K562 (cell line): ENCODE data around the gene PFDN2. TPM values are rescaled to one million over a fixed set of nuclear protein-coding genes. Genes with fewer than 3 reads are reported as not detected.

Experiments
- BRCA1 ChIP-seq, 2 experiments: fragments of 450-650 bp in 1 of 2; sonication (generic) in 1 of 2; formaldehyde crosslinking in 1 of 2; IDR thresholded peaks; 2 replicates each; pipeline versions ENCODE4 v1.5.0 to v1.6.1; 2017 to 2020; ENCODE audit warnings: mild to moderate bottlenecking in 1 of 2, missing genetic modification reagents in 1 of 2
- CSDE1 ChIP-seq, 2 experiments: fragments of 450-650 bp; IDR thresholded peaks; 2 replicates each; pipeline ENCODE4 v1.6.1; 2016; ENCODE audit warnings: mild to moderate bottlenecking in 1 of 2
- EP400 ChIP-seq: fragments of 450-650 bp; IDR thresholded peaks from 2 replicates; pipeline ENCODE4 v1.6.1; 2017; ENCODE audit warnings: antibody characterized with exemption, mild to moderate bottlenecking, moderate library complexity
- ETV1 ChIP-seq: fragments of 450-650 bp; conservative IDR thresholded peaks from 2 replicates; pipeline ENCODE4 v1.6.1; 2016; ENCODE audit warnings: missing genetic modification characterization, control low read depth, low read depth, missing compliant biosample characterization
- GATAD2B ChIP-seq: fragments of 450-650 bp; IDR thresholded peaks from 2 replicates; pipeline ENCODE4 v1.6.1; 2017; ENCODE audit warnings: mild to moderate bottlenecking, borderline replicate concordance
- GTF2E2 ChIP-seq: fragments of 200-800 bp; sonication (Bioruptor generic); IDR thresholded peaks from 2 replicates; pipeline ENCODE4 v1.6.1; 2016; ENCODE audit warnings: missing genetic modification characterization, missing compliant biosample characterization
- IFI16 ChIP-seq: fragments of 250-450 bp; sonication (Bioruptor Pico); IDR thresholded peaks from 2 replicates; pipeline ENCODE4 v2.1.2; 2022; ENCODE audit warnings: mild to moderate bottlenecking, inconsistent platforms
- MEF2D ChIP-seq: conservative IDR thresholded peaks from 2 replicates; pipeline ENCODE4 v1.6.1; 2016; ENCODE audit warnings: low read depth, missing genetic modification characterization, missing compliant biosample characterization
- MTA1 ChIP-seq: fragments of 450-650 bp; IDR thresholded peaks from 2 replicates; pipeline ENCODE4 v1.6.1; 2017; ENCODE audit warnings: borderline replicate concordance
- SAFB2 ChIP-seq: fragments of 200-400 bp; formaldehyde crosslinking; IDR thresholded peaks from 2 replicates; pipeline ENCODE4 v1.6.1; 2018; ENCODE audit warnings: borderline replicate concordance, low read length, low read depth, moderate library complexity; ENCODE audit not compliant: severe bottlenecking
- SMAD1 ChIP-seq: fragments of 150-350 bp; IDR thresholded peaks from 2 replicates; pipeline ENCODE4 v1.6.1; 2014; ENCODE audit warnings: low read length, low read depth; ENCODE audit not compliant: partially characterized antibody
- TAF7 ChIP-seq: fragments of 450-650 bp; IDR thresholded peaks from 2 replicates; pipeline ENCODE4 v1.6.1; 2016; ENCODE audit warnings: missing genetic modification characterization, missing compliant biosample characterization
- TBL1XR1 ChIP-seq, 2 experiments: IDR thresholded peaks; 2 replicates each; pipeline ENCODE4 v1.6.1; 2012; ENCODE audit warnings: improper control_type of control experiment in 2 of 2, low read length in 2 of 2, mild to moderate bottlenecking in 1 of 2
- TEAD2 ChIP-seq: fragments of 450-650 bp; IDR thresholded peaks from 2 replicates; pipeline ENCODE4 v1.6.1; 2016; ENCODE audit warnings: missing genetic modification characterization, control low read depth, missing compliant biosample characterization
- TRIM28 ChIP-seq: fragments of 450-650 bp; IDR thresholded peaks from 2 replicates; pipeline ENCODE4 v1.6.1; 2017
- ZFP30 ChIP-seq: fragments of 250-450 bp; sonication (Bioruptor Pico); IDR thresholded peaks from 2 replicates; pipeline ENCODE4 v1.8.0; 2022; ENCODE audit warnings: moderate library complexity, mild to moderate bottlenecking, inconsistent platforms, borderline replicate concordance
- ZKSCAN8 ChIP-seq: fragments of 200-800 bp; sonication (Bioruptor generic); IDR thresholded peaks from 2 replicates; pipeline ENCODE4 v1.6.1; 2016; ENCODE audit warnings: missing genetic modification characterization, missing compliant biosample characterization
- ZNF217 ChIP-seq: sonication (generic); formaldehyde crosslinking; IDR thresholded peaks from 2 replicates; pipeline ENCODE4 v1.8.0; 2022; ENCODE audit warnings: mild to moderate bottlenecking, missing genetic modification reagents
- ZNF232 ChIP-seq: sonication (generic); formaldehyde crosslinking; IDR thresholded peaks from 2 replicates; pipeline ENCODE4 v1.8.0; 2022; ENCODE audit warnings: mild to moderate bottlenecking, missing genetic modification reagents
- ZNF57 ChIP-seq: fragments of 450-650 bp; formaldehyde crosslinking; IDR thresholded peaks from 2 replicates; pipeline ENCODE4 v1.4.0; 2020; ENCODE audit warnings: mild to moderate bottlenecking, moderate library complexity
- ZSCAN29 ChIP-seq: fragments of 450-650 bp; IDR thresholded peaks from 2 replicates; pipeline ENCODE4 v1.6.1; 2017
- polyA plus RNA-seq, 8 experiments: library from polyadenylated mRNA; depleted of rRNA in 4 of 8; stranded (reverse) in 5 of 8; unstranded in 3 of 8; fragments of >200 nt; fragmentation: Nextera tagmentation in 2 of 8; fragmentation: Illumina TruSeq in 1 of 8; extraction: Ambion mirVana in 2 of 8; extraction: Trizol in 1 of 8; gene quantifications; 2 replicates each; pipeline versions ENCODE4 v1.2.1 to v1.2.3, GENCODE V29; 2011 to 2014; ENCODE audit warnings: inconsistent platforms in 1 of 8, missing spikeins in 1 of 8
- total RNA-seq, 7 experiments: library from RNA; depleted of rRNA in 6 of 7; stranded (reverse); fragments of >200 nt in 6 of 7; fragmentation: Illumina TruSeq in 2 of 7; extraction: Trizol in 2 of 7; gene quantifications; 2 replicates each; pipeline versions ENCODE4 v1.2.1 to v1.2.3, GENCODE V29; 2011 to 2021; ENCODE audit warnings: low replicate concordance in 1 of 7
- TF ChIP-seq, protein P1 (sequence below): sonication (generic); formaldehyde crosslinking; IDR thresholded peaks from 2 replicates; pipeline ENCODE4 v1.8.0; 2022; ENCODE audit warnings: missing genetic modification reagents, mild to moderate bottlenecking, borderline replicate concordance
- TF ChIP-seq, protein P2 (sequence below): sonication (generic); formaldehyde crosslinking; IDR thresholded peaks from 2 replicates; pipeline ENCODE4 v1.8.1; 2022; ENCODE audit warnings: missing genetic modification reagents
- TF ChIP-seq, protein P3 (sequence below): IDR thresholded peaks from 2 replicates; pipeline ENCODE4 v1.6.1; 2012; ENCODE audit warnings: low read depth, low read length, improper control_type of control experiment, borderline replicate concordance
- TF ChIP-seq, protein P4 (sequence below), 2 experiments: fragments of 250-450 bp in 1 of 2; fragments of 450-650 bp in 1 of 2; sonication (Bioruptor Pico) in 1 of 2; IDR thresholded peaks; 2 replicates each; pipeline versions ENCODE4 v1.6.1 to v1.8.0; 2016 to 2021; ENCODE audit warnings: mild to moderate bottlenecking in 2 of 2, moderate library complexity in 2 of 2, missing compliant biosample characterization in 1 of 2, missing genetic modification characterization in 1 of 2

Gene PFDN2
- total and polyA plus RNA-seq, 9 of the 15 experiments (the other 6 are each of a cell fraction or from before 2014, with no cell fraction given): 50.2 to 361 (median 144) TPM

DNA sequence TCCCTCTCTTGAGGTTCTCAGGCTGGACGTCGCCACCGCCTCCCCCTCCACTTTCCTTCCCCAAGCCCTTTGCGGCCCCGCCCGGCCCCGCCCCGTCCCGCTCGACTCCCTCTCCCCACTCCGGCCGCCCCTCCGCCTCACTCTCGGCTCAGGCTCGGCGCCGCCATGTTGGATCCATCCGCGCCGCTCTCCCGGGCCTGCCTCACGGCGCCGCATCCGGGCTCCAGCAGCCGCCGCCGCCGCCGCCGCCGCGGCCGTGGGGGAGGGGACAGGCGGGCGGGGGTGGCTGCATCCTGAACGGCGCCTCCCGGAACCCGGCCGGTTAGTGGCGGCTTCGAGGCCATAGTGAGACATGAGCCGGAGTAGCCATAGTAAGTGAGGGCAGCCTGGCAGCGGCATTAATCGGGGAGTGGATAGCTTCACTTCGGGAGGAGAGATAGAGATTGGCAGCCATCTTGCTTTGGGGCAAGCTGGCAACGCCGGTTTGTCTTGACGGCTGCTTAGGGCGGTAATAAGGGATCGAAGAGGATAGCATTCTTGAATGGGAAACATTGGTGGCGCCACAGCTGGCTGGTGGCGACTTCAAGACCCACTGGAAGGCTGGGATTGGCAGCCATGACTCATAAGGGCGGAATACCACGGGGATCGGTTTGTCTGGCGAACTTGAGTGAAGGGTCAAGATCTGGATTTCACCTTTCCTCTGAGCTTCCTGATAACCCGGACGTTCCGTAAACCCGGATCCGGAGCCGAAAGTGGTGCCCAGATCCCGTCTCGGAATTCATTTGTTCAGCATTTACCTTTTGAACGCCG lies 14.8 kb upstream of the PFDN2 start, which contains the start of gene DEDD (continued):
- TF ChIP-seq SMAD1 (no peak), ETV1 (tag) (peak; percentile 60), CSDE1 (IDR thresholded peaks at IDR 0.05) (peak in 1 of 2 experiments; percentile 94; a peak in 2 of 4 replicates), ZNF57 (CRISPR knock-in tag) (no peak), BRCA1 (IDR thresholded peaks at IDR 0.05) (no peak), BRCA1 (CRISPR knock-in tag; IDR thresholded peaks at IDR 0.05) (no peak), TBL1XR1 (IDR thresholded peaks at IDR 0.05; ENCODE audit: low read length in 2 of 2) (no peak), ZNF232 (CRISPR knock-in tag) (no peak), TEAD2 (tag) (no peak), GTF2E2 (tag) (peak; percentile 63; the same call in 1 of the 2 replicates), MEF2D (tag) (no peak), GATAD2B (peak; percentile 94), ZFP30 (no peak), MTA1 (no peak), ZKSCAN8 (CRISPR knock-in tag) (no peak), ZSCAN29 (peak; percentile 72; the same call in 1 of the 2 replicates), EP400 (peak; percentile 59), TRIM28 (no peak; the same call in 1 of the 2 replicates), SAFB2 (no peak), ZNF217 (CRISPR knock-in tag) (no peak), TAF7 (tag) (no peak), IFI16 (CRISPR knock-in tag) (no peak)
- TF ChIP-seq, protein P1, sequence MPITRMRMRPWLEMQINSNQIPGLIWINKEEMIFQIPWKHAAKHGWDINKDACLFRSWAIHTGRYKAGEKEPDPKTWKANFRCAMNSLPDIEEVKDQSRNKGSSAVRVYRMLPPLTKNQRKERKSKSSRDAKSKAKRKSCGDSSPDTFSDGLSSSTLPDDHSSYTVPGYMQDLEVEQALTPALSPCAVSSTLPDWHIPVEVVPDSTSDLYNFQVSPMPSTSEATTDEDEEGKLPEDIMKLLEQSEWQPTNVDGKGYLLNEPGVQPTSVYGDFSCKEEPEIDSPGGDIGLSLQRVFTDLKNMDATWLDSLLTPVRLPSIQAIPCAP (CRISPR knock-in tag): no peak
- TF ChIP-seq, protein P2, sequence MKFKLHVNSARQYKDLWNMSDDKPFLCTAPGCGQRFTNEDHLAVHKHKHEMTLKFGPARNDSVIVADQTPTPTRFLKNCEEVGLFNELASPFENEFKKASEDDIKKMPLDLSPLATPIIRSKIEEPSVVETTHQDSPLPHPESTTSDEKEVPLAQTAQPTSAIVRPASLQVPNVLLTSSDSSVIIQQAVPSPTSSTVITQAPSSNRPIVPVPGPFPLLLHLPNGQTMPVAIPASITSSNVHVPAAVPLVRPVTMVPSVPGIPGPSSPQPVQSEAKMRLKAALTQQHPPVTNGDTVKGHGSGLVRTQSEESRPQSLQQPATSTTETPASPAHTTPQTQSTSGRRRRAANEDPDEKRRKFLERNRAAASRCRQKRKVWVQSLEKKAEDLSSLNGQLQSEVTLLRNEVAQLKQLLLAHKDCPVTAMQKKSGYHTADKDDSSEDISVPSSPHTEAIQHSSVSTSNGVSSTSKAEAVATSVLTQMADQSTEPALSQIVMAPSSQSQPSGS (CRISPR knock-in tag): no peak
- TF ChIP-seq, protein P3, sequence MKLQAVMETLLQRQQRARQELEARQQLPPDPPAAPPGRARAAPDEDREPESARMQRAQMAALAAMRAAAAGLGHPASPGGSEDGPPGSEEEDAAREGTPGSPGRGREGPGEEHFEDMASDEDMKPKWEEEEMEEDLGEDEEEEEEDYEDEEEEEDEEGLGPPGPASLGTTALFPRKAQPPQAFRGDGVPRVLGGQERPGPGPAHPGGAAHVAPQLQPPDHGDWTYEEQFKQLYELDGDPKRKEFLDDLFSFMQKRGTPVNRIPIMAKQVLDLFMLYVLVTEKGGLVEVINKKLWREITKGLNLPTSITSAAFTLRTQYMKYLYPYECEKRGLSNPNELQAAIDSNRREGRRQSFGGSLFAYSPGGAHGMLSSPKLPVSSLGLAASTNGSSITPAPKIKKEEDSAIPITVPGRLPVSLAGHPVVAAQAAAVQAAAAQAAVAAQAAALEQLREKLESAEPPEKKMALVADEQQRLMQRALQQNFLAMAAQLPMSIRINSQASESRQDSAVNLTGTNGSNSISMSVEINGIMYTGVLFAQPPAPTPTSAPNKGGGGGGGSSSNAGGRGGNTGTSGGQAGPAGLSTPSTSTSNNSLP: no peak
- TF ChIP-seq, protein P4, sequence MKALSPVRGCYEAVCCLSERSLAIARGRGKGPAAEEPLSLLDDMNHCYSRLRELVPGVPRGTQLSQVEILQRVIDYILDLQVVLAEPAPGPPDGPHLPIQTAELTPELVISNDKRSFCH (CRISPR knock-in tag; IDR thresholded peaks at IDR 0.05): no peak
- TF ChIP-seq, protein P4 (tag; IDR thresholded peaks at IDR 0.05): peak; percentile 88
